Liver (tissue), 9 donors: ENCODE data around the gene USP33. TPM values are rescaled to one million over a fixed set of nuclear protein-coding genes. Genes with fewer than 3 reads are reported as not detected.

ENCODE experiments used
- DNase-seq: peaks from one replicate; pipeline ENCODE4 v3.0.0-alpha.2; 2017; ENCODE audit warnings: low spot score
- H3K27ac ChIP-seq, 2 donors: one replicate each; pipeline ENCODE4 v1.7.0; 2013; ENCODE audit warnings: inconsistent platforms in 2 of 2, low read length in 2 of 2, control low read depth in 1 of 2, low read depth in 1 of 2, mild to moderate bottlenecking in 1 of 2
- H3K27me3 ChIP-seq, 4 donors: one replicate each; pipeline versions ENCODE4 v1.6.1 to v1.7.0; 2013; ENCODE audit warnings: low read length in 3 of 4, inconsistent platforms in 1 of 4, mild to moderate bottlenecking in 1 of 4, moderate library complexity in 1 of 4; ENCODE audit not compliant: control insufficient read depth in 4 of 4, insufficient read depth in 4 of 4
- H3K36me3 ChIP-seq, 4 donors: one replicate each; pipeline versions ENCODE4 v1.6.1 to v1.7.0; 2013; ENCODE audit warnings: low read length in 3 of 4, mild to moderate bottlenecking in 3 of 4, low read depth in 1 of 4, moderate library complexity in 1 of 4; ENCODE audit not compliant: control insufficient read depth in 4 of 4, insufficient read depth in 3 of 4
- H3K4me1 ChIP-seq, 4 donors: one replicate each; pipeline versions ENCODE4 v1.6.1 to v1.7.0; 2013; ENCODE audit warnings: low read length in 3 of 4, mild to moderate bottlenecking in 3 of 4, moderate library complexity in 1 of 4; ENCODE audit not compliant: control insufficient read depth in 4 of 4, insufficient read depth in 4 of 4
- H3K4me3 ChIP-seq, 3 donors: one replicate each; pipeline versions ENCODE4 v1.6.1 to v1.7.0; 2013; ENCODE audit warnings: low read length in 3 of 3, control low read depth in 1 of 3, low read depth in 1 of 3, mild to moderate bottlenecking in 1 of 3
- H3K9ac ChIP-seq, 2 donors: one replicate each; pipeline ENCODE4 v1.7.0; 2013; ENCODE audit warnings: low read length in 2 of 2, mild to moderate bottlenecking in 2 of 2, moderate library complexity in 2 of 2, control low read depth in 1 of 2, low read depth in 1 of 2
- H3K9me3 ChIP-seq, 4 donors: one replicate each; pipeline versions ENCODE4 v1.6.1 to v1.7.0; 2013; ENCODE audit warnings: low read length in 3 of 4; ENCODE audit not compliant: control insufficient read depth in 4 of 4
- ATF3 ChIP-seq: IDR thresholded peaks from 2 replicates; pipeline ENCODE4 v1.6.1; 2016; ENCODE audit warnings: antibody characterized with exemption
- EGR1 ChIP-seq, 2 donors: IDR thresholded peaks; 2 replicates each; pipeline ENCODE4 v1.6.1; 2016 to 2018; ENCODE audit warnings: antibody characterized with exemption in 2 of 2, low read depth in 2 of 2
- FOXA1 ChIP-seq: IDR thresholded peaks from 2 replicates; pipeline ENCODE4 v1.6.1; 2016; ENCODE audit warnings: antibody characterized with exemption
- FOXA2 ChIP-seq: IDR thresholded peaks from 2 replicates; pipeline ENCODE4 v1.6.1; 2016; ENCODE audit warnings: antibody characterized with exemption
- HNF4G ChIP-seq: IDR thresholded peaks from 2 replicates; pipeline ENCODE4 v1.6.1; 2016; ENCODE audit warnings: antibody characterized with exemption
- JUND ChIP-seq, 2 donors: IDR thresholded peaks; 2 replicates each; pipeline ENCODE4 v1.6.1; 2016; ENCODE audit warnings: antibody characterized with exemption in 2 of 2
- NR2F2 ChIP-seq: IDR thresholded peaks from 2 replicates; pipeline ENCODE4 v1.6.1; 2016; ENCODE audit warnings: antibody characterized with exemption
- REST ChIP-seq: IDR thresholded peaks from 2 replicates; pipeline ENCODE4 v1.6.1; 2016; ENCODE audit warnings: antibody characterized with exemption, mild to moderate bottlenecking
- SP1 ChIP-seq: IDR thresholded peaks from 2 replicates; pipeline ENCODE4 v1.6.1; 2018; ENCODE audit warnings: antibody characterized with exemption, mild to moderate bottlenecking
- whole genome bisulfite sequencing: extraction: QIAGEN DNeasy Blood & Tissue Kit; methylation state at CpG from one replicate; pipeline ENCODE4 v1.1.7; 2013; 5-methylcytosine and 5-hydroxymethylcytosine counted together
- polyA plus RNA-seq, 2 donors: library from polyadenylated mRNA; stranded (reverse) in 1 of 2; unstranded in 1 of 2; fragments of 200-250 nt in 1 of 2; fragments of >200 nt in 1 of 2; fragmentation: Nextera tagmentation in 1 of 2; extraction: Ambion mirVana in 1 of 2; gene quantifications; one replicate each; pipeline versions ENCODE4 v1.2.1 to v1.2.3, GENCODE V29; 2013 to 2015
- total RNA-seq, 2 donors: library from RNA; depleted of rRNA; stranded (reverse); fragments of >200 nt; gene quantifications; one replicate each; pipeline ENCODE4 v1.2.3, GENCODE V29; 2014
- TF ChIP-seq, protein P1 (sequence below): IDR thresholded peaks from 2 replicates; pipeline ENCODE4 v1.6.1; 2016; ENCODE audit warnings: antibody characterized with exemption
- TF ChIP-seq, protein P2 (sequence below): IDR thresholded peaks from 2 replicates; pipeline ENCODE4 v1.6.1; 2016; ENCODE audit warnings: antibody characterized with exemption
- donor health status: healthy.
- donor health status: healthy.
- donor health status: healthy.
- donor health status: healthy.
- donor health status: healthy.

The USP33 gene
- total and polyA plus RNA-seq, 4 donors, result 9.2 to 50.5 (median 28.3) TPM

GRCh38 chr1:77659879-77660593 is 99.6 kb downstream of the USP33 start:
- Histone ChIP-seq H3K4me3 (no peak overlapping the region), H3K27ac (no peak overlapping the region), H3K4me1 (peaks cover 0 to 8% (median 4%) of the 10 kb centered on the region in 4 donors), H3K27me3 (no peaks in the 10 kb centered on the region), H3K9ac (no peak overlapping the region), H3K36me3 (no peaks in the 10 kb centered on the region), H3K9me3 (no peaks in the 10 kb centered on the region)
- WGBS, result 86% methylated on average over 4 of the region's 4 CpGs
- TF ChIP-seq FOXA1 (no peak), EGR1 (IDR thresholded peaks at IDR 0.05; ENCODE audit: low read depth in 2 of 2) (no peak), ATF3 (no peak), SP1 (no peak), REST (no peak), JUND (IDR thresholded peaks at IDR 0.05) (no peak), HNF4G (no peak)
- TF ChIP-seq, protein P1, sequence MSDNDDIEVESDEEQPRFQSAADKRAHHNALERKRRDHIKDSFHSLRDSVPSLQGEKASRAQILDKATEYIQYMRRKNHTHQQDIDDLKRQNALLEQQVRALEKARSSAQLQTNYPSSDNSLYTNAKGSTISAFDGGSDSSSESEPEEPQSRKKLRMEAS, result no peak
- DNase-seq, result no peak

DNA sequence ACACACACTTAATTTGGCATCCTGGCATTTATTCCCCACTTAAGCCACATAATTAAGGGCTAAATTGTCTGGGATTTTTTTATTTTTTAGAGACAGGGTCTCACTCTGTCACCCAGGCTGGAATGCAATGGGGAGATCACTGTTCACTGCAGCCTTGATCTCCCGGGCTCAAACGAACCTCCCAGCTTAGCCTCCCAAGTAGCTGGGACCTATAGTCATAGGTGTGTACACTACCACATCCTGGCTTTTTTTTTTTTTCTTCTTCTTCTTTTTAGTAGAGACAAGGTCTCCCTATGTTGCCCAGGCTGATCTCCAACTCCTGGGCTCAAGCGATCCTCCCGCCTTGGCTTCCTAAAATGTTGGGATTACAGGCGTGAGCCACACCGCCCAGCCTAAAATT is 101.4 kb downstream of the USP33 start:
- H3K36me3 ChIP-seq, result no peaks in the 10 kb centered on the region
- H3K4me1 ChIP-seq, result peaks cover 0 to 8% (median 3%) of the 10 kb centered on the region in 4 donors
- TF ChIP-seq ATF3 (no peak), JUND (IDR thresholded peaks at IDR 0.05) (no peak), HNF4G (no peak), SP1 (no peak), FOXA1 (no peak), FOXA2 (no peak), REST (no peak), NR2F2 (no peak)
- TF ChIP-seq, protein P2, sequence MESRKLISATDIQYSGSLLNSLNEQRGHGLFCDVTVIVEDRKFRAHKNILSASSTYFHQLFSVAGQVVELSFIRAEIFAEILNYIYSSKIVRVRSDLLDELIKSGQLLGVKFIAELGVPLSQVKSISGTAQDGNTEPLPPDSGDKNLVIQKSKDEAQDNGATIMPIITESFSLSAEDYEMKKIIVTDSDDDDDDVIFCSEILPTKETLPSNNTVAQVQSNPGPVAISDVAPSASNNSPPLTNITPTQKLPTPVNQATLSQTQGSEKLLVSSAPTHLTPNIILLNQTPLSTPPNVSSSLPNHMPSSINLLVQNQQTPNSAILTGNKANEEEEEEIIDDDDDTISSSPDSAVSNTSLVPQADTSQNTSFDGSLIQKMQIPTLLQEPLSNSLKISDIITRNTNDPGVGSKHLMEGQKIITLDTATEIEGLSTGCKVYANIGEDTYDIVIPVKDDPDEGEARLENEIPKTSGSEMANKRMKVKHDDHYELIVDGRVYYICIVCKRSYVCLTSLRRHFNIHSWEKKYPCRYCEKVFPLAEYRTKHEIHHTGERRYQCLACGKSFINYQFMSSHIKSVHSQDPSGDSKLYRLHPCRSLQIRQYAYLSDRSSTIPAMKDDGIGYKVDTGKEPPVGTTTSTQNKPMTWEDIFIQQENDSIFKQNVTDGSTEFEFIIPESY, result no peak
- TF ChIP-seq, protein P1, result no peak
- no peaks in the 10 kb centered on the region for H3K9me3 ChIP-seq
- WGBS, result 96% methylated on average over 6 of the region's 6 CpGs
- H3K4me3 ChIP-seq, result no peak overlapping the region
- no peaks in the 10 kb centered on the region for H3K27me3 ChIP-seq
- H3K9ac ChIP-seq, result no peak overlapping the region
- H3K27ac ChIP-seq, result no peak overlapping the region
- DNase-seq, result no peak
